Parathyroid adenoma (tissue), 2 donors: ENCODE measurements around the gene SEMA6A.

ENCODE experiments used
- H2AFZ ChIP-seq: fragments of 300-600 bp; sonication (generic); one replicate; pipeline ENCODE4 v1.7.0; 2017; ENCODE audit warnings: antibody characterized with exemption, mild to moderate bottlenecking
- H3K27ac ChIP-seq: fragments of 300-600 bp; sonication (generic); one replicate; pipeline ENCODE4 v1.7.0; 2017
- H3K27me3 ChIP-seq: fragments of 300-600 bp; sonication (generic); one replicate; pipeline ENCODE4 v1.7.0; 2017; ENCODE audit warnings: low read length; ENCODE audit not compliant: control insufficient read depth, insufficient read depth
- H3K36me3 ChIP-seq: fragments of 300-600 bp; sonication (generic); one replicate; pipeline ENCODE4 v1.7.0; 2017; ENCODE audit warnings: low read length; ENCODE audit not compliant: control insufficient read depth, insufficient read depth
- H3K4me1 ChIP-seq: fragments of 300-600 bp; sonication (generic); one replicate; pipeline ENCODE4 v1.7.0; 2017; ENCODE audit warnings: control low read depth
- H3K4me2 ChIP-seq: fragments of 300-600 bp; sonication (generic); one replicate; pipeline ENCODE4 v1.7.0; 2017; ENCODE audit warnings: low read length
- H3K4me3 ChIP-seq: fragments of 300-600 bp; sonication (generic); one replicate; pipeline ENCODE4 v1.7.0; 2017; ENCODE audit warnings: low read depth, low read length
- H3K79me2 ChIP-seq: fragments of 300-600 bp; sonication (generic); one replicate; pipeline ENCODE4 v1.7.0; 2017; ENCODE audit warnings: control low read depth
- H3K9ac ChIP-seq: fragments of 300-600 bp; sonication (generic); one replicate; pipeline ENCODE4 v1.7.0; 2017; ENCODE audit warnings: mild to moderate bottlenecking
- H3K9me3 ChIP-seq: fragments of 300-600 bp; sonication (generic); one replicate; pipeline ENCODE4 v1.7.0; 2017; ENCODE audit warnings: low read length; ENCODE audit not compliant: control insufficient read depth
- CTCF ChIP-seq: fragments of 300-600 bp; sonication (generic); IDR thresholded peaks from one replicate; pipeline ENCODE4 v1.7.0; 2017; ENCODE audit warnings: antibody characterized with exemption, mild to moderate bottlenecking
- donor health status: primary hyperparathyroidism.

The SEMA6A gene

GRCh38 chr5:116424258-116424615, 150.4 kb downstream of the SEMA6A start:
- Histone ChIP-seq H3K9ac (no peak overlapping the region), H3K4me3 (no peak overlapping the region), H3K27me3 (no peaks in the 10 kb centered on the region), H2AFZ (no peak overlapping the region), H3K79me2 (no peaks in the 10 kb centered on the region), H3K27ac (no peak overlapping the region), H3K9me3 (no peaks in the 10 kb centered on the region), H3K36me3 (no peaks in the 10 kb centered on the region), H3K4me2 (no peak overlapping the region), H3K4me1 (peaks cover 8% of the 10 kb centered on the region)
- TF ChIP-seq CTCF, result no peak

- Histone ChIP-seq H3K4me3 (no peak overlapping the region), H2AFZ (no peak overlapping the region), H3K27ac (no peak overlapping the region), H3K4me2 (no peak overlapping the region), H3K4me1 (peaks cover 3% of the 10 kb centered on the region), H3K27me3 (no peaks in the 10 kb centered on the region), H3K79me2 (no peaks in the 10 kb centered on the region), H3K9me3 (no peaks in the 10 kb centered on the region), H3K36me3 (no peaks in the 10 kb centered on the region), H3K9ac (no peak overlapping the region)
- no peak for TF ChIP-seq CTCF
Observed at GRCh38 chr5:116423587-116424257, 150.9 kb downstream of the SEMA6A start.

GRCh38 chr5:116423141-116423540, 151.5 kb downstream of the SEMA6A start:
- H3K79me2 ChIP-seq, result no peaks in the 10 kb centered on the region
- H2AFZ ChIP-seq, result no peak overlapping the region
- no peak overlapping the region for H3K9ac ChIP-seq
- no peaks in the 10 kb centered on the region for H3K36me3 ChIP-seq
- TF ChIP-seq CTCF, result no peak
- no peaks in the 10 kb centered on the region for H3K9me3 ChIP-seq
- no peak overlapping the region for H3K4me3 ChIP-seq
- no peak overlapping the region for H3K4me2 ChIP-seq
- no peak overlapping the region for H3K27ac ChIP-seq
- no peaks in the 10 kb centered on the region for H3K4me1 ChIP-seq
- H3K27me3 ChIP-seq, result no peaks in the 10 kb centered on the region

DNA sequence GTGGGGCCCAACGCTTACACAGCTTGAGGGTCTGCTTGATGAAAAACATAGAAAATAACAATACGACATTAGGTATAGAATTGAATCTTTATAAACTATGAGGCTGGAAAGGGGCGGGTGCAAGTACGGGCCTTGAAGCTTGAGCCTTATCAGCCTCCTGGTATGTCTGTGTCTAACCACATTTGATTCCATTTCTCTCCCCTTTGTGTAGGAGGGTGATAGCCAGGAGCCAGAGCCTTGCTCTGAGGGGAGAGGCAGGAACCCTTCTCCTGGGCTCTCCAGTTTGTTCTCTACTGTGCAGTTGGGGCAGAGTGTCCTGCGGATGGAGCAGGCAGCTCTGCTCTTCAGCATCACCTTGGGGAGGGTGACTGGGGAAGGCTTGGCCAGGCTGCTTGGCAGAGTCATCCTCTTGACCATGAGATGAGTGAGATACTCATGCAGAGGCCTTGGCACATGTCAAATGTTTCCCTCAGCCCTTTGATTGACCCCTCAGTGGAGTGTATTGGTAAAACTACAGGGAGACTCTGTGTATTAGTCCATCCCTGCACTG, 153.5 kb downstream of the SEMA6A start:
- Histone ChIP-seq H3K9me3 (no peaks in the 10 kb centered on the region), H3K27me3 (no peaks in the 10 kb centered on the region), H3K4me1 (no peaks in the 10 kb centered on the region), H2AFZ (no peak overlapping the region), H3K79me2 (no peaks in the 10 kb centered on the region), H3K9ac (no peak overlapping the region), H3K4me2 (no peak overlapping the region), H3K36me3 (no peaks in the 10 kb centered on the region), H3K27ac (no peak overlapping the region), H3K4me3 (no peak overlapping the region)
- TF ChIP-seq CTCF, result no peak

DNA sequence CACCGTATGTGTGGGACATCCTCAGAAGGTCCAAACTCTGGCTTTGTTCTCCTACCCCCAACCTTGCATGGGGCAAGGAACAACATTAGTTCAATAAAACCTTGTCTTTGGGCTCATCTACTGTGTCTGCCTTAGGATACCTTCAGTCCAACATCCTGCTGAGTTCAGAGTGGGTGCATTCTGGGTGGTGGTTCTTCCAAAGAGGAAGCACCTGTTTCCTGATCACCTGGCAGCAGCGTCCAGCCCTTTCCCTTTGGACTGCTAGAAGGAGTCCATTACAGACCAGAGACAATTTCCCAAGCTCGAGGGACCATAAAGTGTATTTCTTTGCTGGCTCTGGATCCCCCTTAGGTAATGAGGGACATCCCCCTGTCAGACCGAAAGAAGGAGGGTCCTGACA, 154.1 kb downstream of the SEMA6A start:
- no peaks in the 10 kb centered on the region for H3K36me3 ChIP-seq
- H3K27ac ChIP-seq, result no peak overlapping the region
- no peak overlapping the region for H2AFZ ChIP-seq
- no peak overlapping the region for H3K9ac ChIP-seq
- no peak overlapping the region for H3K4me3 ChIP-seq
- no peaks in the 10 kb centered on the region for H3K27me3 ChIP-seq
- H3K79me2 ChIP-seq, result no peaks in the 10 kb centered on the region
- no peaks in the 10 kb centered on the region for H3K9me3 ChIP-seq
- H3K4me1 ChIP-seq, result no peaks in the 10 kb centered on the region
- no peak overlapping the region for H3K4me2 ChIP-seq
- TF ChIP-seq CTCF, result no peak
